Body of pancreas (tissue), 4 donors: ENCODE results near the gene MT1E. TPM values are rescaled to one million over a fixed set of nuclear protein-coding genes. Genes with fewer than 3 reads are reported as not detected.

ENCODE experiments used
- ATAC-seq: fragments of 150-250 bp; one replicate; pipeline ENCODE4 v1.9.1; 2016
- DNase-seq, 4 donors: peaks; one replicate each; pipeline ENCODE4 v3.0.0-alpha.2; 2019
- H3K27ac ChIP-seq, 4 donors: fragments of 200-600 bp; sonication (generic); 1 replicate in 3 of 4; 2 replicates in 1 of 4; pipeline versions ENCODE4 v1.5.1 to v1.6.1; 2016 to 2019; ENCODE audit warnings: mild to moderate bottlenecking in 1 of 4, mixed read lengths in 1 of 4, moderate library complexity in 1 of 4
- H3K27me3 ChIP-seq, 2 donors: fragments of 200-600 bp; sonication (generic); one replicate each; pipeline ENCODE4 v1.6.0; 2016; ENCODE audit warnings: mild to moderate bottlenecking in 1 of 2
- H3K36me3 ChIP-seq, 2 donors: fragments of 200-600 bp; sonication (generic); replicated peaks in 1 of 2; 2 replicates each; pipeline ENCODE4 v1.5.1; 2016; ENCODE audit warnings: low read depth in 2 of 2; ENCODE audit not compliant: insufficient read depth in 1 of 2
- H3K4me1 ChIP-seq: fragments of 200-600 bp; sonication (generic); one replicate; pipeline ENCODE4 v1.6.0; 2016
- H3K4me3 ChIP-seq, 2 donors: fragments of 200-600 bp; sonication (generic); 1 replicate in 1 of 2; 2 replicates in 1 of 2; pipeline ENCODE4 v1.5.1; 2016 to 2019
- H3K9me3 ChIP-seq, 3 donors: fragments of 200-600 bp; sonication (generic); 1 replicate in 2 of 3; 2 replicates in 1 of 3; pipeline ENCODE4 v1.5.1; 2016
- POLR2A ChIP-seq, 3 donors: fragments of 450-650 bp; IDR thresholded peaks; one replicate each; pipeline ENCODE4 v1.6.1; 2016; ENCODE audit warnings: antibody characterized with exemption in 3 of 3, mild to moderate bottlenecking in 2 of 3
- WGBS, 2 donors: methylation state at CpG; one replicate each; pipeline ENCODE4 v1.1.5; 2017; 5-methylcytosine and 5-hydroxymethylcytosine counted together
- intact Hi-C: fragments of 100-400 bp; cut with DNase I; formaldehyde crosslinking; loops from one replicate; pipeline ENCODE4 v1.15.1; 2023
- total RNA-seq, 2 donors: library from RNA; depleted of rRNA; stranded (reverse); fragments of >200 nt; gene quantifications; one replicate each; pipeline ENCODE4 v1.1.0, GENCODE V29; 2016
- TF ChIP-seq, protein P1 (sequence below), 7 experiments: fragments of 450-650 bp in 4 of 7; fragments of 200-600 bp in 3 of 7; sonication (generic) in 3 of 7; IDR thresholded peaks; one replicate each; pipeline ENCODE4 v1.5.1; 2016 to 2019; ENCODE audit warnings: antibody characterized with exemption in 7 of 7

MT1E gene
- total RNA-seq, 2 donors from 2014 or later, result 99.9 to 679 TPM

DNA sequence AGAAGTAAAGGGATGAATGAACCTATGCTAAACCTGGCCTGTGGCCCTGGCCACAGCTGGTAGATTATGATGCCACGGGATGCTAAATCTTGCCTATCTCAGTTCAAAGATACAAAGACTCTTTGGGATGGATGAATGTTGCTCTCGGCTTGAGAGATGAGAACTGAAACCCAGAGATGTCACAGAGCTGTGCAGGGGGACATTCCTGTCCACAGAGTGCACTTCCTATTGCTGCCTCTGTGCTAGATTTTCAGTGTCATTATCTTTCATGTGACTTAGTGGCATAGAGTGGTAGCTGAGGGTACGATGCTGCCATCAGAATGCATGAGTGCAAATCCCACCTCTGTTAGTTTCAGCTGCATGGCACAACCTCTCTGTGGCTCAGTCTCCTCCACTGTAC lies 4.6 kb downstream of the MT1E start:
- 58 to 59% methylated on average over 3 of the region's 3 CpGs for WGBS, 2 donors
- no peak for TF ChIP-seq POLR2A (IDR thresholded peaks at IDR 0.05)
- TF ChIP-seq, protein P1, sequence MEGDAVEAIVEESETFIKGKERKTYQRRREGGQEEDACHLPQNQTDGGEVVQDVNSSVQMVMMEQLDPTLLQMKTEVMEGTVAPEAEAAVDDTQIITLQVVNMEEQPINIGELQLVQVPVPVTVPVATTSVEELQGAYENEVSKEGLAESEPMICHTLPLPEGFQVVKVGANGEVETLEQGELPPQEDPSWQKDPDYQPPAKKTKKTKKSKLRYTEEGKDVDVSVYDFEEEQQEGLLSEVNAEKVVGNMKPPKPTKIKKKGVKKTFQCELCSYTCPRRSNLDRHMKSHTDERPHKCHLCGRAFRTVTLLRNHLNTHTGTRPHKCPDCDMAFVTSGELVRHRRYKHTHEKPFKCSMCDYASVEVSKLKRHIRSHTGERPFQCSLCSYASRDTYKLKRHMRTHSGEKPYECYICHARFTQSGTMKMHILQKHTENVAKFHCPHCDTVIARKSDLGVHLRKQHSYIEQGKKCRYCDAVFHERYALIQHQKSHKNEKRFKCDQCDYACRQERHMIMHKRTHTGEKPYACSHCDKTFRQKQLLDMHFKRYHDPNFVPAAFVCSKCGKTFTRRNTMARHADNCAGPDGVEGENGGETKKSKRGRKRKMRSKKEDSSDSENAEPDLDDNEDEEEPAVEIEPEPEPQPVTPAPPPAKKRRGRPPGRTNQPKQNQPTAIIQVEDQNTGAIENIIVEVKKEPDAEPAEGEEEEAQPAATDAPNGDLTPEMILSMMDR (IDR thresholded peaks at IDR 0.05), result no peak
- H3K4me3 ChIP-seq, result no peak overlapping the region
- ATAC-seq, result no peak
- no peaks in the 10 kb centered on the region for H3K9me3 ChIP-seq
- intact Hi-C loops, result no loop called here
- peaks cover 43% of the 10 kb centered on the region for H3K4me1 ChIP-seq
- no peak for DNase-seq
- H3K36me3 ChIP-seq, result no peaks in the 10 kb centered on the region
- H3K27ac ChIP-seq, result no peak overlapping the region
- H3K27me3 ChIP-seq, result no peaks in the 10 kb centered on the region

DNA sequence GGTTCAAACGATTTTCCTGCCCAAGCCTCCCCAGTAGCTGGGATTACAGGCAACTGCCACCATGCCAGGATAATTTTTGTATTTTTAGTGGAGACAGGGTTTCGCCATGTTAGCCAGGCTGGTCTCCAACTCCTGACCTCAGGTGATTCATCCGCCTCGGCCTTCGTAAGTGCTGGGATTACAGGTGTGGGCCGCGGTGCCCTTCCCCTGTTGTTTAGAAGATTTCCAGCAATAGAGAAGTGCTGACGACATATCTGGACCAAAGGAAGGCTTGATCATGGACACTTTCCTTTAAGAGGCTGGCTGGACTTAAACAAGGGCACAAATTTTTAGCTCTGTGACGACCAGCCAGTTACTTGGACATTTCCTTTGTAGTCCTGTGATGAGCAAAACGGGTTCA lies 5.6 kb downstream of the MT1E start:
- 85 to 93% methylated on average over 10 of the region's 10 CpGs for WGBS, 2 donors
- H3K9me3 ChIP-seq, result no peaks in the 10 kb centered on the region
- no peaks in the 10 kb centered on the region for H3K27me3 ChIP-seq
- DNase-seq (no peak), ATAC-seq (no peak)
- H3K36me3 ChIP-seq, result no peaks in the 10 kb centered on the region
- peak overlapping the region in 1 of 4 donors; percentile 84 for H3K27ac ChIP-seq
- TF ChIP-seq, protein P1 (IDR thresholded peaks at IDR 0.05), result no peak
- TF ChIP-seq POLR2A (IDR thresholded peaks at IDR 0.05), result no peak
- intact Hi-C loops, result no loop called here
- peaks cover 36% of the 10 kb centered on the region for H3K4me1 ChIP-seq
- no peak overlapping the region for H3K4me3 ChIP-seq

DNA sequence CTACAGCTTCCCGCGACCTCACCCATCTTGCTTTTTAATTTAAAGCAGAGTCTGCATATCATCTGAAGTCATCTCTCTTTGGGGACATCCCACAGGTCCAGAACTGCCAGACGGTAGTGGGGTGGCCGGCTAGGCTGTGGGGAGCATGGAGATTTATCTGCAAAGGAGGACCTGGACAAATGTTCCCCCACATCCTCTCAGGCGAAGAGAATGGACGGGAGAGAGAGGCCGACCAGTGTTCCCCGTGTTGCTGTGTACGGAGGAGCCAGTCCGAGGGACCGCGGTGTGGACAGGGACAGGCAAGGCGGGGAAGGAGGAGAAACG lies 6.2 kb downstream of the MT1E start:
- H3K9me3 ChIP-seq, result no peaks in the 10 kb centered on the region
- peak overlapping the region; percentile 23 to 54 for H3K4me3 ChIP-seq
- DNase-seq, result no peak
- H3K36me3 ChIP-seq, result no peaks in the 10 kb centered on the region
- no peak for ATAC-seq
- intact Hi-C loops, result no loop called here
- peaks cover 30% of the 10 kb centered on the region for H3K4me1 ChIP-seq
- H3K27ac ChIP-seq, result peak overlapping the region; percentile 71 to 89 (median 82)
- 21 to 22% methylated on average over 14 of the region's 14 CpGs for WGBS, 2 donors
- H3K27me3 ChIP-seq, result no peaks in the 10 kb centered on the region
- no peak for TF ChIP-seq POLR2A (IDR thresholded peaks at IDR 0.05)
- TF ChIP-seq, protein P1 (IDR thresholded peaks at IDR 0.05), result no peak

DNA sequence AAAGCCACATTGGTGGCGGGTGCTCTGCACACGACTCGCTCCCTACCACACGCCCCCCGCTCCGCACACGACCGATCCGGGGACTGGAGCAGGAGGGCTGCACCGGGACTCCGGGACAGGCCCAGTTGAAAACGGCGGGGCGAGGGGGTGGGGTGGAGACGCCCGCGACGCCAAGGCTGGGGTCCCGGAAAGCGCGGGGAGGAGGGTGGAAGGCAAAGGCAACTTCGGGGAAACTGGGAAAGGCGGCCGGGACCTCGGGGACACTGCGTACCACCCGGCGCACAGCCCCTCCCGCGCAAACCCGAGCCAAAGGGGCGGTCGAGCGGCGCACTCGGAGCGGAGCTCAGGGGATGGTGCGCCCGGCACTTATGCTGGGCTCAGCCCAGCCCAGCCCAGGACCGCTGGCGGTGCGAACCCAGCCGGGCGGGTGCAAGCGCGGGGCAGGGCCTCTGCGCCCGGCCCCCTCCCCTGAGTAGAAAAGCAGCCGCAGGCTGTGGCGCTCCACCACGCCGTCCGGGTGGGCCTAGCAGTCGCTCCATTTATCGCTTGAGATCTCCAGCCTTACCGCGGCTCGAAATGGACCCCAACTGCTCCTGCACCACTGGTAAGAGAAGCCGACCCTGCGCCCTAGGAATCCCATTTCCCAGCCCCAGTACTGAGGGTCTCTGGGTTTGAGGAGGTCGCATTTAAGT lies 6.7 kb downstream of the MT1E start, which contains the start of gene MT1M:
Gene MT1M, plus strand, starts transcription at position 504 of the 692 bp plus-strand sequence. Its CDS starts 73 bp downstream, at position 577.
- intact Hi-C loops, result no loop called here
- H3K27me3 ChIP-seq, result no peaks in the 10 kb centered on the region
- WGBS, 2 donors, result 0 to 1% methylated on average over 28 to 54 of the region's 61 CpGs

More for the DNA sequence above, 6.7 kb downstream of the MT1E start, which contains the start of gene MT1M:
- Histone ChIP-seq H3K4me1 (peaks cover 25% of the 10 kb centered on the region), H3K9me3 (no peaks in the 10 kb centered on the region), H3K4me3 (peak within 1 kb of the TSS; percentile 23 to 54), H3K27ac (peak within 1 kb of the TSS; percentile 71 to 89 (median 82)), H3K36me3 (no peaks in the 10 kb centered on the region)
- ATAC-seq (peak; percentile 82), DNase-seq (peak; percentile 64 to 81 (median 74))
- TF ChIP-seq POLR2A (IDR thresholded peaks at IDR 0.05), result peak; percentile 54 to 78 (median 74)
- TF ChIP-seq, protein P1 (IDR thresholded peaks at IDR 0.05), result peak in 1 of 7 experiments; percentile 4
